ENCODE measurements around the gene RAB9B.
A peak's percentile ranks its signal among the peaks of the same experiment; 100 is the strongest.
"Not testable (repeated sequence)": the region's sequence is repeated elsewhere in the genome, so short reads cannot be mapped to it uniquely, and the experiment has no call there.

Gene RAB9B, protein sequence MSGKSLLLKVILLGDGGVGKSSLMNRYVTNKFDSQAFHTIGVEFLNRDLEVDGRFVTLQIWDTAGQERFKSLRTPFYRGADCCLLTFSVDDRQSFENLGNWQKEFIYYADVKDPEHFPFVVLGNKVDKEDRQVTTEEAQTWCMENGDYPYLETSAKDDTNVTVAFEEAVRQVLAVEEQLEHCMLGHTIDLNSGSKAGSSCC

DNA sequence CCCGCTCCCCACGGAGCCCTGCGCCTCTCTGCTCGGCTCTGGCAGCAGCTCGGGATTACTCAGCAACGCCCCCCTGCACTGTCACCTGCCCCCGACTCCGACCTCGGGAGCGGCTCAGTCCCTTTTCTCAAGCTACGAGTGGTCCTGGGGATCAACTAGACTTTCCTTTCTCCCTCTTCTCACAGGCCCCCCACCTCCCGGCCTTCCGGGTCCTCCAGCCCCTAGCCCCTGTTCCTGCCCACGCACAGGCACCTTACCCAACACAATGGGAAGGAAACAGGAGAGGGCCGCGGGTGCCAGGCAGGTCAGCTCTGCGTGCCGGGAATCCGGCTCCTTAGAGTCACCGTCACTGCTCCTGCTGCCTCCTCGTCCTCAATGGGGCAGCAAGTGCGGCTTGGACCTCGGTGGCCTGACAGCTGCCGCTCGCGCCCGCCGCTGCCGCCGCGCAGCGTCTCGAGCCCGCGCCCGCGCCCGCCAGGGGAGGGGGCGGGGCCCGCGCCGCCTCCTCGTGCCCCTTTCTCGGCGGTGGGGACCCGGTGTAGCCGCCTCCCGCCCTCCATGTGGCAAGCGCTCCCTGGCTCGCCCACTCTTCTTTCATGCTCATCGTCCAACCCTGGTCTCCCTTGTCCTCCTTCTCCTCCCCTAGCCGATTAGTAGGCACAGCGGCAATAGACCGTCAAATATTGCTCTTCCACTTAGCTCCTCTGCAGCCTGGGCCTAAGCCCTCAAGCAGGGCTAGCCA, at the start of gene RAB9B:
Gene RAB9B (minus strand): TSS at position 455 of the 742 bp plus-strand sequence. CDS start 6,473 bp downstream, outside the sequence.
- DNase-seq (ENCODE audit: low read depth) = peak; percentile 47

DNA sequence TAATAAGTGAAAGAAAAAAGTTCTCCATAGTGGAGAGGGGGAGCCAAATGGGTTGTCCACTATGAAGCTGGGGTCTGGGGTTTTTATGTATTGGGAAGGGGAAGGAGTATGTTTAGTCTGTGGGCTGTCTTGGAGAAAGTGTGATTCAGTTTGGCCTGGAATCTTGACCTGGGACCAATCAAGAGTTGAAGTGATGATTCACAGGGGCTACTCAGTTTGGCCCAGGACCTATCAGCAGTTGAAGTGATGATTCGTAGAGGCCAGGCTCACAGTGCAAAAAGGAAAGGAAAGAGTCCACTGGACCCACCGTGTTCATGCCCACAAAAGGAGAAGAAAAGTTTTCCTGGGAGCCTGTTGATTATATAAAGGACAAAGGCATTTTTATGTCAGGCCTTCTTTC, 47.3 kb upstream of the RAB9B start:
- no peak for DNase-seq (ENCODE audit: low read depth)

DNA sequence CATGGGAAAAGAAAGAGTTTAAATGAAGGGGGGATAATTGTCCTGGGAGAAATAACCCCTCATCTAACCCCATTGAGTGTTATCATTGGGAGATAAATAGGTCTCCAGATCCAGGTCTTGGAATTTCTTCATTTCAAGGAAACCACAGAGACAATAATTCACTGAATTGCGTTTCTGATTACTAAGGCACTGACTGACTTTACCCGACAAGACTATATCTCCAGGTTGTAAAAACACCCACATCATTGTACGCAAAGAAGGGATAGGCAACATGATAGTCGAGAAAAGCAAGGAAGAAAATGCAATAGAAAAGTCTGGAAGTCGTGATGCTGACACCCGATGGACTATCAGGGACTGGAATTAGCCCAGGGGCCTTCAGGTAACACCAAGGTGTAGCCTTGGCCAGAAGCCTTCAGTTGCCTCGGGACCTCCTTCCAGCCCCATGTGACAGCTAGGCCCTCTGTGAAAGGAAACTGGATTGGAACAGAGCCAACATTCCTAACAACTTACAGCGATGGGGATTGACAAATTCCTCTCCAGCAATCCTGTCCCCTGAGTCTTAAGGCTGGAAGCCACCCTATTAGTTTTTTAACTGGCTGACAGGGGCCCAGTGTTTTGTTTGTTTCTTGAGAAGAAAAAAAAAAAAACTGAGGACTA, 46.5 kb upstream of the RAB9B start:
- no peak for DNase-seq (ENCODE audit: low read depth)

DNA sequence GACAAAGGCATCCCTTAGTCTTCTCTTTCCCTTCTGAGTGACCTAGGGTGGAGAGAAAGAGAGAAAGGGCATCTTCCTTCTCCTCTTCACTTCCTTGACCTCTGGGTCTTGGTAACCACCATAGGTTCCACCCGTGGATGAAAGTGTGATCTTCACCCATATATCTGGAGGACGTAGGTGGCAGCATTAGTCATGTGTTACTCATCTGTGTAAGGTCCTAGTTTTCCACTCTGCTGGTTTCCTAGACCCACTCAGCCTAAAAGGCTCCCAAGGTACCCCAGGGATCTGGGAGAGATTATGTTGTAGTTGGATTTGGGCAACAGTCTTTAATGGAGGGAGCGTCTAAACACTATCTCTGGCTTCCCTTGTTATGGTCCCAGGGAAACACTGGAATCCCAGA, 45.5 kb upstream of the RAB9B start:
- no peak for DNase-seq (ENCODE audit: low read depth)

DNA sequence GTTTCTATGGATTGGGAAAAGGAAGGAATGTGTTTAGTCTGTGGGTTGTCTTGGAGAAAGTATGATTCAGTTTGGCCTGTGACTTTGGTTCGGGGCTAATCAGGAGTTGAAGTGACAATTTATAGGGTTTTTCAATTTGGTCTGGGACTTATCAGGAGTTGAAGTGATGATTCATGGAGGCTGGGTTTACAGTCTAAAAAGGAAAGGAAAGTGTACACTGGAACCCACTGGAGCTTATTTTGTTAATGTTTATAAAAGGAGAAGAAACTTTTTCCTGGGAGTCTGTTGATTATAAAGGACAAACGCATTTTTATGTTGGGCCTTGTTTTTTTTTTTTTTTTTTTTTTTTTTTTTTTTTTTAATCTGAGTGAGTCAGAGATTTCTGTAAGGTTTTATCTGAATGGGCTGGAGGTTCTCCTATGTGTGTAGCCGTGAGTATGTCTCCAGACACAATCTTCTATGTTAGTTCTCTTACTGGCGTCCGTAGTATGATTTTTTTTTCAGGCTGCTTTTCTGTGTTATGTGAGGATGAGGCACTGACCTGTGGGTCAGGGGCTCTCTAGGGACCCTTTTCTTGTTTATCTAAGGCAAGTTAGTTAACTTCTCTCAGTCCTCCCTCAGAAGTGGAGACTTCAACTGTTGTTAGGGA, 33.0 kb upstream of the RAB9B start:
- DNase-seq (ENCODE audit: low read depth) = no peak

DNA sequence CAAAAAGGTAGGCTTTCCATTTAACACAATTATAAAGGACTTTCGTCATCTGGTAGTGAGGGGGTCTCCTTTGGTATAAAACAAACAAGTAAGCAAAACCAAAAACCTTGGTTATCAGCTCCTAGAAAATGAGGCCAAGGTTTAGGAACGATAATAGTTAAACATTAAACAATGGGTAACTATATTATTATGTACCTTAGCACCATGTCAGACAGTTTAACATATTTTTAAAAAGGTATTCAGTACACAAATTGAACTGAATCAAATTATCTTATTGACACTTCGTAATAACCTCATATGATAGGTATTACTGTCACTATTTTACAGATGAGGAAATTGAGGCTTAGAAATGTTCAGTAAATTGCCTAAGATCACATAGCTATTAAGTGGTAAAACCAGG, 32.1 kb upstream of the RAB9B start:
- no peak for DNase-seq (ENCODE audit: low read depth)

DNA sequence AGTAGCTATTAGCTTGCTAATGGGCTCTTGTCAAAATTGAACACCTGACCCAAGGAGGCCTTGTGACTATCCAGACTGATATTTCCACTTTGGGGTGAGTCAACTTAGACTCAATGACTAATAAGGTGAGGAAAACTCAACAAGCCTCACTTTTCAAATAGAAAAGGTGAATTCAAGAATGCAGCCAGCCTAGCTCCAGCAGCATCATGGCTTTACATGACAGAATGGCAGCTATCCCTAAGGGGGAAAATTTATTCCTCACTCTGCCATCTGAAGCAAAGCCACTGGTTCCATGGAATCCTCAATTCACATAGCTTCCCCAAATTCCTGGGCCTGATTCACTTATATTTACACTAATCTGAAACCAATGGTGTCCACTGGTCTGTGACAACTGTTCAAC, 29.1 kb upstream of the RAB9B start:
- no peak for DNase-seq (ENCODE audit: low read depth)

DNA sequence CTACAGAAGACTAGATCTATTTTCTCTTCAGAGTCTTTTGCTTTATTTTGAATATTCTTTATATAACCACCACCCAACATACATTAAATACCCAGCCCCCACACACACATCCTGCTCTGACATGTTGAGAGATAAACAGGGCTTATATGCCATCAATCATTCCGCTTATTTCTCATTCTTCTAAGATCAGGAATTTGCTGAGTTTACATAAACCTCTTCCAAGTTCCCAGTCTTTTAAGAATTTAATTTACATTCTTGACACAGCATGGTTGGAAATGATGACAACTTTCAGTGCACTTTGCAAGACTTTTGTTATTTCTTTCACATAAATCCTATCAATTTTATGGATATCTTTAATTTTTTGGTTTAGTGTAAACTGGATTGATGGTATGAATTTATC, 17.5 kb upstream of the RAB9B start:
- no peak for DNase-seq (ENCODE audit: low read depth)

DNA sequence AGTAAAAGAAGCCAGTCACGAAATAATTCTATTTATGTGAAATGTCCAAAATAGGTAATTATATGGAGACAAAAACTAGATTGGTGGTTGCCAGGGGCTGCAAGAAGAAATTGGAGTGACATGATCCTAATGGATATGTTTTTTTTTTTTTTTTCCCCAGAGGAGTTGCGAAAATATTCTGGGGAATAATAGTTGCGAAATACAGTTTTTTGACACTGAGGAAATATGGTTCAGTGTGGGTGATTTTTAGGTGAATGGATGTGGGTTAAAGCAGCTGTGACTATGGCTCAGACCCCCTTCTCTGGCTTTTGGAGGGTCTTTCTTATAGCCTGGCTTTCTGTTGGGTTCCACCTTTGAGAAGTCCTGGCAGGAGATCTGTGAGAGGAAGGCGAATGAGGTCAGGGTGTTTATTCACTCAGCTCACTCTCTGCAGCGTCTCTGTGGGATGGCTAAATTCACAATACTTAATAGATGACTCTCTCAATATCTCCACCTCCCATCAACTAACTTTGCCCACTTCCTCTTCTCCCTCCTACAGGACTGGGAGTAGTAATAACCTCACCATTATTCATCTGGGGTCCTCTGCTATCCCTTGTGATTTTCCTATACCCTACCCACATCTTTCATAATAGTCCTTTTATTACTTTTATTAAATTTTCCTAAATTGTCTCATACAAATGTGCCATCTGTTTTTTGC, 15.3 kb upstream of the RAB9B start:
- DNase-seq (ENCODE audit: low read depth) = no peak

DNA sequence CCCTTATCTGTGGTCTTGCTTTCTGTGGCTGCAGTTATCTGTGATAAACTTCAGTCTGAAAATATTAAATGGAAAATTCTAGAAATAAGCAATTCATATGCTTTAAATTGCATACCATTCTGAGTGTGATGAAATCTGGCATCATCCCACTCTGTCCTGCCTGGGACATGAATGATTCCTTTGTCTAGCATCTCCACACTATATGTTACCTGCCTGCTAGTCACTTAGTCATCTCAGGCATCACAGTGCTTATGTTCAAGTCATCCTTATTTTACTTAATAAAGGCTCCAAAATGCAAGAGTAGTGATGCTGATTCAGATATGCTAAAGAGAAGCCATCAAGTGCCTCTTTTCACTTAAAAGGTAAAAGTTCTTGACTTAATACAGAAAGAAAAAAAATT, 14.3 kb upstream of the RAB9B start:
- no peak for DNase-seq (ENCODE audit: low read depth)

DNA sequence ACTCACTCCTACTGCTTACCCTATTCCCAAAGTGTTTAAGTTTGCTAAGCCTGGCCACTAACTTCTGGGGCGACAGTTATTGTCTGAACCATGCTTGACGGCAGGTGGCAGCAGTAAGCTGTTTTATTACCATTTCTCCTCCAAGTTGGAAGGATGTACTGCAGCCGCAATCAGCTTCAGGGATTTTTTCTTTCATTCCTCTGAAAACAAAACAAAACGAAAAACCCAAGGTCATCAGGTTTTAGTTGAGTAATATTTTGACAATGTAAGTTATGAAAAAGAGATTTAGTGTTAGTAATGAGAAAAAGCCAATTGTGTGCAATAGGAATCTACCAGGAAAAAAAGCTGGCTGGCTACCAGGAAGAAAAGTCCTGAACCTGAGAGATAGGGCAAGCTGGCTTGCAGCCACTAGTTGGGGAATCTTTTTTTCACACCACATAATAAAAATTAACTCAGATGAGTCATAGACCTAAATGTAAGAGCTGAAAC, 13.2 kb upstream of the RAB9B start:
- DNase-seq (ENCODE audit: low read depth) = peak; percentile 20

DNA sequence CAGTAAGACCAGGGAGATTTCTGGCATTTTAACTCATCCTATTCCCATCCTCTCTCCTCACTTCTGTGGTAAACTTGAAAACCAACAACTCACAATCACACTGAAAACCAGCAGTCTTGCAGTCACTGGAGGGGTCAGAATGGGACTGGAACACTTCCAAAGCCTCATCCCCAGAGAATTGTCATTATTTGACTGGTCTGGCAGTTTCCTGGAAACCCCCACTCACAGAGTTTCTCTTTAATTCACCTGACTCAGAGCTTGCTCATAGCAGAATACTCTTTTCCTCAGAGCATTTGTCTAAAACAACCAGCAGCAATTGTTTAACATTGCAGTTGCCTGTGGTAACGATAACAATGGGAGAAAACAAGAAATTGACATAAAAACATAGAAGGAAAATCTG, 7.3 kb upstream of the RAB9B start:
- DNase-seq (ENCODE audit: low read depth) = peak; percentile 2

DNA sequence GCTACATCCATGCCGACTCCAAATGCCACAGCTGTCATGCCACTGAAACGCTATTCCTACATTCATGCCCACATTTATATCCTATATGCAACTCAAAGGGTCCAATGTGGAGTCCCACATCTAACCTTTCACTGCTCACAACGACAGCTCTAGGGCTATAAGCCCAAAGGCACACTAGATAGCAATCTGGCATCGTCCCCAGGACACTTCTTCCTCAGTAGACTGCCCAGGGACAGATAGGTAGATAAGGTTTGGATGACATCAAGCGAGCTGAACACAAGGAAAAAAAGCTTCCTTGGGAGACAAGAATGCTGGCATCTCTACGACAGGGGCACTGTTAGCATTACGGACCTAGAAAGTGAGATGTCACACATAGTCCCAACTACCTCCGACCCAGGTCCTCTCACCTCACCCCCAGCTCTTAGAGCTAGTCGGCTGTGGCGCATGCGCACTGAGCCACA, 685 bp downstream of the RAB9B start:
- DNase-seq (ENCODE audit: low read depth) = no peak

DNA sequence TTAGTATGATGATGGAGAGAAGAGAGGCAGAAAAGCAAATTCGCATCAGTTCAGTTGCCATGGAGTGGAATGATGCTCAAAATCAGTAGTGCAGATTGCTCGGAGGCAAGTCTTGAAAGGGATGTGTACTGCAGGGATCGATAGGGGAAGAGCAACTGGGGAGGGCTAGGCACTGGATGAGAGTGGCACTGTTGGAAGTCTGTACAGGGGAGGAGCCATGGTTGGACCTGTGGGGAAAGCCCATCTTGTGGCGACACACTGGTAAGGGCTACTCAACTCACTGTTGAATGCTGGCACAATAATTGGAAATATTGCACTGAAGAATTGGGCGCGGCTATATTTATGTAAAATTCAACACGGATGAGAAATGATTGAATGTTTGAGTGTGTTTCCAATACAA, 1.2 kb downstream of the RAB9B start:
- no peak for DNase-seq (ENCODE audit: low read depth)

DNA sequence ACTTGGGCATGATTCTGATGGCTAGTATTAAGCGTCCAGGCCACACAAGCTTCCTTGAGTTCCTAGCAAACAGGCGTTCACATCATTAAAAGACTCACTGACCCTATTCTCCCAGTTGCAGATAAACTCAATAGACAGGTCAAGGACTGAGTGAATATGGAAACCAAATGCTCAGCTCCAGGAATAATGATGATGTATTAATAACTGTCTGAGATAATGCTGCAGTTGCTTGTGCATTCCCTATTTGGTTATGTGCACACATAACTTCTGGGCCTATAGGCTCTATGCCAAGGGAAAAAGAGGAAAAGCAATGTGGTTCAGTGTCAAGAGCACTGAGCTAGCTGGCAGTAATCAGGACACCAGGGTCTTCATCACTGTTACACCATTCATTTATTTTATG, 3.5 kb downstream of the RAB9B start:
- DNase-seq (ENCODE audit: low read depth) = no peak

DNA sequence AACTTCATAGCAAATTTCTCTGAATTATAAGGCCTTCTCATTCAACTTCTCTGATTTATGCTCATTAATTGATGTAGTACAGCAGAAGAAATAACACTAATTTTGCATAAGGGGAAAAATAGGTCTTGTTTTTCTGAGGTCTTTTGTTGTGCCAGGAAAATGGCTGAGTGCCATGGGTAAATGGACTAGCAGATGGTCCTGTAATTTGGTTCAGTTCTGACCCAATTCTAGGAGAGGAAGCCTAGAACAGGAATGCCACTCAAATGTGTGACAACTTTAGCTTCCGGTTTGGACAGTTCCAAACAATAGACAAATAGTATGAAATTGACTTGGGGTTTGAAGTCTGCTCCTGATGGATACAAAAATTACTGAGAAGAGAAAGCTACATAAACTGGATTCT, 6.2 kb downstream of the RAB9B start:
- DNase-seq (ENCODE audit: low read depth) = no peak

DNA sequence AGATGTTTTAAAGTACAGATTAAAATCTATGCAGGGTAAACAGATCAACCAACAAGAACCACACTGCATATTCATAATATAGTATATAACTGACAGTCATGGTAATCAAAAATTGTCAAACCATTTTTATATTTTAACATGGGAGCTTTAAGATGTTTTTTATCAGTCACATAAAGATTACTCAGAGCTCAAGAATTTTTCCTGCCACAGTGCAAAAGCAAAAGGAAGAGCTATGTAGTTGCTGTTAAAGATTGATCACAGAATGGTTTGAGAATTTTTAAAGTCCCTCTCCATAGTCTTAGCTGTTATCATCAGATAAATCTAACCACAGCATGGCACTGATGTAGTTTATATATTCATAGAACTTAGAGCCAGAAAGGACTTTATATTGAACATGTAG, 8.5 kb downstream of the RAB9B start:
- no peak for DNase-seq (ENCODE audit: low read depth)

DNA sequence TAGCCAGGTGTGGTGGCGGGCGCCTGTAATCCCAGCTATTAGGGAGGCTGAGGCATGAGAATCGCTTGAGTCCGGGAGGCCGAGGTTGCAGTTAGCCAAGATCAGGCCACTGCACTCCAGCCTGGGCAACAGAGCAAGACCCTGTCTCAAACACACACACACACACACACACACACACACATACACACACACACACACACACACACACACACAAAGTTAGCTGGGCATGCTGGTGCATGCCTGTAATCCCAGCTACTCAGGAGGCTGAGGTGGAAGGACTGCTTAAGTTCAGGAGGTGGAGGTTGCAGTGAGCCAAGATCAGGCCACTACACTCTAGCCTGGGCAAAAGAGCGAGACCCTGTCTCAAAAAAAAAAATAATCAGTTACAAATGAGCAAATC, 11.3 kb downstream of the RAB9B start:
- not testable (repeated sequence) for DNase-seq (ENCODE audit: low read depth)

DNA sequence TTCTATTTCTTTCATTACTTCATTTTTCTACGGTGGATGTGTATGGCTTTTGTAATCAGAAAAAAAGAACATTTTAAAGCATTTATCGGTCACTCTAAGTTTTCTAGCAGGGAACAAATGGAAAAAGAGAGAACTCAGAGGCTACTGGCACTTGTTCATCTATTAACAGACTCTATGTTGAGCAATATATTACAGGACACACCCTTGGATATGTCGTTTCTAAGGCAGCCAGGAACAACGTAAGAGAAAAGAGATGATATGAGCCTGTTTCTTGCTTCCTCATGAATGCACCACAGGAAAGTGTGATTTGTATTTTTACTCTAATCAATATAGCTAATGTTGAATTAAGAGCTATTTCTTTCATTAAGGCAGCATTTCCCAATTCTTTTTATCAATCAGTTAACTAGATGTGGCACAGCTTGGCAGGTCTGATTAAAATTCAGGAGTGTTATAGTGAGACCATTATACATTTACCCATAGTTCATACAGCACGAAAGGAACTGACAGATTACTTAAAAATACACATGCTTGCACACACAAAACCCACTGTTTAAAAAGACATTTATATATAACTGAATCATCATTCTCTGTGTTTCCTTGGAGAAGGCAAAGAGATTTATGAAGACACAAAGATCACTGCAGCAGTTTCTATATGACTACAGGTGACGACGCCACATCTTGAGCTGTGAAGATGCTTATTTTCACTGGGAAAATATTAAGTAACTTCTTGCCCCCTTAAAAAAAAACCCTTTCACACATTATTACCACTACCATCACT, 13.0 kb downstream of the RAB9B start:
- DNase-seq (ENCODE audit: low read depth) = no peak

DNA sequence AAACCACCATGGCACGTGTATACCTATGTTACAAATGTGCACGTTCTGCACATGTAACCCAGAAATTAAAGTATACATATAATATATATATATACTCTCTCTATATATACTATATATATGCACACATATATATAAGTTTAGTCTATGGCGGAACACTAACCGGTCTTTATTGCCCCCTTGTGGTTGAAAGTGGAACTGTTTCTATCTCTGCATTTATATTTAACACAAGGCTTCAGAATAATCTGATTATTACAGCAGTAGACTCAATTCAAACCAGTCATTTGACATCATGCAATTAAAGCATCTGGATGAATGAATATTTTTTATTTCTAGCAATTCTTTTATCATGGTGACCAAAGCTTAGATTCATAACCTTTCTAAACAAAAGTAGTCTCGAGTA, 14.6 kb downstream of the RAB9B start:
- DNase-seq (ENCODE audit: low read depth) = peak; percentile 2

DNA sequence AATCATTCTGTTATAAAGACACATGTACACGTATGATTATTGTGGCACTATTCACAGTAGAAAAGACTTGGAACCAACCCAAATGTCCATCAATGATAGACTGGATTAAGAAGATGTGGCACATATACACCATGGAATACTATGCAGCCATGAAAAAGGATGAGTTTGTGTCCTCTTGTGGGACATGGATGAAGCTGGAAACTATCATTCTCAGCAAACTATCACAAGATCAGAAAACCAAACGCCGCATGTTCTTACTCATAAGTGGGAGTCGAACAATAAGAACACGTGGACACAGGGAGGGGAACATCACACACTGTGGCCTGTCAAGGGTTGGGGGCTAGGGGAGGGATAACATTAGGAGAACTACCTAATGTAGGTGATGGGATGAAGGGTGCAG, 15.0 kb downstream of the RAB9B start:
- not testable (repeated sequence) for DNase-seq (ENCODE audit: low read depth)

Data from activated T-cell treated with anti-CD3 and anti-CD28 coated beads for 24 hours (primary cell).